Measurements from ENCODE around the gene GTF2A1. TPM values are rescaled to one million over a fixed set of nuclear protein-coding genes. Genes with fewer than 3 reads are reported as not detected.
A peak's percentile ranks its signal among the peaks of the same experiment; 100 is the strongest.

Gene GTF2A1
- total and polyA plus RNA-seq, 4 donors: 2.9 to 22.1 (median 9.7) TPM

GRCh38 chr14:81129242-81129641, 91.5 kb downstream of the GTF2A1 start:
- no peak for DNase-seq (ENCODE audit: low spot score)

GRCh38 chr14:81127785-81128184, 93.0 kb downstream of the GTF2A1 start:
- no peak for DNase-seq (ENCODE audit: low spot score)
- TF ChIP-seq EGR1 (IDR thresholded peaks at IDR 0.05; ENCODE audit: low read depth in 2 of 2) (peak in 1 of 2 donors; percentile 84), ATF3 (IDR thresholded peaks at IDR 0.05) (no peak), TAF1 (conservative IDR thresholded peaks at IDR 0.05) (no peak), FOXA1 (IDR thresholded peaks at IDR 0.05) (no peak), JUND (IDR thresholded peaks at IDR 0.05) (peak in 1 of 2 donors; percentile 81), RXRA (IDR thresholded peaks at IDR 0.05) (peak in 1 of 2 donors; percentile 32), REST (IDR thresholded peaks at IDR 0.05) (peak; percentile 17), HNF4A (conservative IDR thresholded peaks at IDR 0.05) (peak in 1 of 2 donors; percentile 57), RAD21 (IDR thresholded peaks at IDR 0.05) (peak in 1 of 2 donors; percentile 13), YY1 (IDR thresholded peaks at IDR 0.05) (peak; percentile 74)
- H3K9ac ChIP-seq (ENCODE audit: low read depth in 1 of 2, low read length in 2 of 2): no peak overlapping the region
- peak overlapping the region in 1 of 2 donors; percentile 23 for H3K27ac ChIP-seq (ENCODE audit: low read depth in 1 of 2, low read length in 2 of 2)
- no peaks in the 10 kb centered on the region for H3K27me3 ChIP-seq (ENCODE audit: control insufficient read depth in 4 of 4, insufficient read depth in 4 of 4, low read length in 3 of 4)
- H3K4me1 ChIP-seq (ENCODE audit: control insufficient read depth in 4 of 4, insufficient read depth in 4 of 4, low read length in 3 of 4): peaks cover 0 to 11% (median 8%) of the 10 kb centered on the region in 4 donors
- H3K9me3 ChIP-seq (ENCODE audit: control insufficient read depth in 4 of 4, low read length in 3 of 4): no peaks in the 10 kb centered on the region
- no peak overlapping the region for H3K4me3 ChIP-seq (ENCODE audit: low read depth in 1 of 3, low read length in 3 of 3)
- peaks cover 0 to 3% (median 1%) of the 10 kb centered on the region in 4 donors for H3K36me3 ChIP-seq (ENCODE audit: control insufficient read depth in 4 of 4, insufficient read depth in 3 of 4, low read depth in 1 of 4, low read length in 3 of 4)
- 51% methylated on average over 5 of the region's 5 CpGs for WGBS

More at GRCh38 chr14:81129242-81129641, 91.5 kb downstream of the GTF2A1 start:
- Histone ChIP-seq H3K4me1 (ENCODE audit: control insufficient read depth in 4 of 4, insufficient read depth in 4 of 4, low read length in 3 of 4) (peaks cover 0 to 19% (median 8%) of the 10 kb centered on the region in 4 donors), H3K4me3 (ENCODE audit: low read depth in 1 of 3, low read length in 3 of 3) (no peak overlapping the region), H3K9me3 (ENCODE audit: control insufficient read depth in 4 of 4, low read length in 3 of 4) (no peaks in the 10 kb centered on the region), H3K27ac (ENCODE audit: low read depth in 1 of 2, low read length in 2 of 2) (no peak overlapping the region), H3K9ac (ENCODE audit: low read depth in 1 of 2, low read length in 2 of 2) (no peak overlapping the region), H3K36me3 (ENCODE audit: control insufficient read depth in 4 of 4, insufficient read depth in 3 of 4, low read depth in 1 of 4, low read length in 3 of 4) (peaks cover 0 to 3% (median 1%) of the 10 kb centered on the region in 4 donors), H3K27me3 (ENCODE audit: control insufficient read depth in 4 of 4, insufficient read depth in 4 of 4, low read length in 3 of 4) (no peaks in the 10 kb centered on the region)
- WGBS: 95% methylated on average over 1 of the region's 1 CpG
- TF ChIP-seq MAX (IDR thresholded peaks at IDR 0.05) (no peak), GABPA (IDR thresholded peaks at IDR 0.05 in 1 of 2, conservative IDR thresholded peaks at IDR 0.05 in 1 of 2) (no peak), RXRA (IDR thresholded peaks at IDR 0.05) (no peak), YY1 (IDR thresholded peaks at IDR 0.05) (no peak), TAF1 (conservative IDR thresholded peaks at IDR 0.05) (no peak), SP1 (IDR thresholded peaks at IDR 0.05) (no peak)

- Histone ChIP-seq H3K36me3 (ENCODE audit: control insufficient read depth in 4 of 4, insufficient read depth in 3 of 4, low read depth in 1 of 4, low read length in 3 of 4) (peaks cover 0 to 9% (median 3%) of the 10 kb centered on the region in 4 donors), H3K27me3 (ENCODE audit: control insufficient read depth in 4 of 4, insufficient read depth in 4 of 4, low read length in 3 of 4) (no peaks in the 10 kb centered on the region), H3K4me1 (ENCODE audit: control insufficient read depth in 4 of 4, insufficient read depth in 4 of 4, low read length in 3 of 4) (no peaks in the 10 kb centered on the region), H3K27ac (ENCODE audit: low read depth in 1 of 2, low read length in 2 of 2) (no peak overlapping the region), H3K9ac (ENCODE audit: low read depth in 1 of 2, low read length in 2 of 2) (no peak overlapping the region), H3K4me3 (ENCODE audit: low read depth in 1 of 3, low read length in 3 of 3) (no peak overlapping the region), H3K9me3 (ENCODE audit: control insufficient read depth in 4 of 4, low read length in 3 of 4) (no peaks in the 10 kb centered on the region)
- WGBS: 92% methylated on average over 4 of the region's 4 CpGs
- TF ChIP-seq YY1 (IDR thresholded peaks at IDR 0.05): no peak
- no peak for TF ChIP-seq GABPA (IDR thresholded peaks at IDR 0.05 in 1 of 2, conservative IDR thresholded peaks at IDR 0.05 in 1 of 2)
- no peak for TF ChIP-seq REST (IDR thresholded peaks at IDR 0.05)
- TF ChIP-seq RAD21 (IDR thresholded peaks at IDR 0.05): no peak
- TF ChIP-seq FOXA2 (IDR thresholded peaks at IDR 0.05): no peak
- no peak for TF ChIP-seq NR2F2 (IDR thresholded peaks at IDR 0.05)
- DNase-seq (ENCODE audit: low spot score): no peak
Observed at GRCh38 chr14:81125536-81125935, 95.2 kb downstream of the GTF2A1 start.
